Gastroesophageal sphincter (tissue), 3 donors: ENCODE data around the gene MAP3K3.

Experiments
- POLR2A ChIP-seq, 2 donors: fragments of 450-650 bp; IDR thresholded peaks; one replicate each; pipeline ENCODE4 v1.6.1; 2017; ENCODE audit warnings: antibody characterized with exemption in 2 of 2, mild to moderate bottlenecking in 2 of 2, moderate library complexity in 1 of 2
- TF ChIP-seq, protein P1 (sequence below), 4 experiments: fragments of 200-600 bp in 2 of 4; fragments of 450-650 bp in 2 of 4; sonication (generic) in 1 of 4; IDR thresholded peaks; one replicate each; pipeline ENCODE4 v1.5.1; 2017 to 2019; ENCODE audit warnings: antibody characterized with exemption in 4 of 4, mild to moderate bottlenecking in 2 of 4, moderate library complexity in 2 of 4

GRCh38 chr17:63622574-63623390, 565 bp downstream of the MAP3K3 start:
- TF ChIP-seq, protein P1, sequence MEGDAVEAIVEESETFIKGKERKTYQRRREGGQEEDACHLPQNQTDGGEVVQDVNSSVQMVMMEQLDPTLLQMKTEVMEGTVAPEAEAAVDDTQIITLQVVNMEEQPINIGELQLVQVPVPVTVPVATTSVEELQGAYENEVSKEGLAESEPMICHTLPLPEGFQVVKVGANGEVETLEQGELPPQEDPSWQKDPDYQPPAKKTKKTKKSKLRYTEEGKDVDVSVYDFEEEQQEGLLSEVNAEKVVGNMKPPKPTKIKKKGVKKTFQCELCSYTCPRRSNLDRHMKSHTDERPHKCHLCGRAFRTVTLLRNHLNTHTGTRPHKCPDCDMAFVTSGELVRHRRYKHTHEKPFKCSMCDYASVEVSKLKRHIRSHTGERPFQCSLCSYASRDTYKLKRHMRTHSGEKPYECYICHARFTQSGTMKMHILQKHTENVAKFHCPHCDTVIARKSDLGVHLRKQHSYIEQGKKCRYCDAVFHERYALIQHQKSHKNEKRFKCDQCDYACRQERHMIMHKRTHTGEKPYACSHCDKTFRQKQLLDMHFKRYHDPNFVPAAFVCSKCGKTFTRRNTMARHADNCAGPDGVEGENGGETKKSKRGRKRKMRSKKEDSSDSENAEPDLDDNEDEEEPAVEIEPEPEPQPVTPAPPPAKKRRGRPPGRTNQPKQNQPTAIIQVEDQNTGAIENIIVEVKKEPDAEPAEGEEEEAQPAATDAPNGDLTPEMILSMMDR (IDR thresholded peaks at IDR 0.05): no peak
- no peak for TF ChIP-seq POLR2A (IDR thresholded peaks at IDR 0.05)
